HG03025 (cell line): ENCODE data around the gene FAM227A.
"Not testable (repeated sequence)": the region's sequence is repeated elsewhere in the genome, so short reads cannot be mapped to it uniquely, and the experiment has no call there.

Experiments
- ATAC-seq: cut with Tn5 transposase; IDR thresholded peaks from one replicate; pipeline ENCODE4 v1.9.1; 2021; ENCODE audit warnings: mild to moderate bottlenecking, moderate library complexity; ENCODE audit not compliant: unreplicated experiment, low FRiP score

Gene FAM227A

DNA sequence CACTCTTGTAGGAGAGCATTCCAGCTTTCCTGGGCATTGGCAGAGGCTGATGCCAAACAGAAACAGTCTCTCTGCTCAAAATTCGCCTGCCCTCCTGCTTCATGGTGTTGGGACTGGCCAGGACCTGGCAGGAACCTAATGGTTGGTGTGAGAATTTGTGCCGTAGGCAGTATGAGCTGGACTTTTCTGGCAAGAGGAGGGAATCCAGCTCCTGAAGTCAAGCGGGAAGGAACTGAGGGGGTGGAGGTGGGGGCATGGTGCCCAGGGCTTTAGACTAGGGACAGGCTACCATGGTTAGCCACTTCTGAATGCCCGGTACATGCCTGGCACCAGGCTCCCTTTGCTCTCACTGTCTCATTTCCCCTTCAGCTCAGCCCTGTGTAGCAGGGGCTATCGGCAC, 18.7 kb upstream of the FAM227A start:
- no peak for ATAC-seq

DNA sequence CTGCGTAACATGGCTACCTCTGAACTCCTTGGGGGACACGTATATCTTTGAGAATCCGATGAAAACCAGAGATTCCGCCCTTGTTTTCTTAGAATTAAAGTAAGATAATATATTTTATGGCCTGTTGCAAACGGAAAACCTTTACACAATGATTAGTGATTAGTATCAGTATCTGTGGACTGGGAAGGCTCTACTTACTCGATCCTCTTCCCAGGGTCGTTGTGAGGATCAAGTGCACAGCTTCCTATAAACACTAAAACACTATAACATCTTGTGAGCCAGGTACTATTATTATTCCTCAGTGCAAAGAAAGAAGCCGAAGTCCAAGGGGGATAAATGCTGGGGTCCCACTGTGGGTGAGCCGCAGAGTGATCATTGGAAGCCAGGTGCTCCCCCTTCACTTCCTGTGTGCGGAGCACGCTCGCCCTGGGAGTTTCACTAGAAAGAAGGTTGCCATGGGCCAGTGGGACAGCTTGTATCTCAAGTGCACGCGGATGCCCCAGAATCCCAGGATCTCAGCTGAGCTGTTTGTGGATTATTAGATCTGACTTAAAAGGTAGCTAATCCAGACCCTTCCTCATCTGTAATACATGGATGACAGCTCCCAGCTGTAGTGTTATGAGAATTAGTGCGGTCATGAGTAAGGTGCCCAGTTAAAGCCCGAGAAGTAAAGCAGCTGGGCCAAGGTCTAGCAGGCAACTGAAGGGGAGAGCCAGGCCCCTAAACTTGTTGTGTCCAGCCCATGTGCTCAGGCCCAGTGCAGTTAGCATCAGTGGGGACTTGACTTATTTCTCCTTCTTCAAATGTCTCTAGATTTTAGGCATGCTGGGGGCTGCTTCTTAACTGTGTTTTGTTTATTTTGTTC, 1.1 kb upstream of the FAM227A start:
- no peak for ATAC-seq

DNA sequence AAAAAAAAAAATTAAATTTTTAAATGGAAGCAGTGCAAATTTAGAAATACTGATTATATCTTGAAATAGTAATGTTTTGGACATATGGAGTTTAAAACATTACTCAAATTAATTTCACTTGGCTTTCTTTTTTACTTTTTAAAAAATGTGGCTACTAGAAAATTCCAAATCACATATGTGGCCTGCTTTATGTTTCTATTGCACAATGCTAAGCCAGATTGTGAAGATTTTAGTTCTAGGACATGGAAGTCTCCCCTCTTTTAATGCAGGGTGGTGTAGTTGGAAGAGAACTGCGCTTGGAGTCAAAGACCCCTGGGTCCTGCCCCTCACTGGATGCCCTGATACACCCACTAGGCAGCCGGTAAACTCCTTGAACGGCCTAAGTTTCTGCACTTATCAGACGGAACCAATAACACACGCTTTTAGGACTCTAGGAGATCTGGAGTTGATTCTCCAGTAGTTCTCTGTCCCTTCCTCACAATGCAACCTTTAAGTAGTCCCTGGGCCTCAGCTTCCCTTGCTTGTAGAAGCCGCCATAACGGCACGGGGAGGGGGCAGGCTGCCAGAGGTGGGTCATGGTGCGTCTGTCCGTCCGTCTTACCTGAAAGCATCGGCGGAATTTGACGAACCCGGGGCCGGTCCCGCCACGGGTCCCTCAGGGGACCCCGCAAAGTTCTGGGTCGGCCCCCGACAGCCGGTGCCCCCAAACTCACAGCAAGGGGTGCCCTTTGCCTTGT, 505 bp downstream of the FAM227A start:
- peak; percentile 18 for ATAC-seq

DNA sequence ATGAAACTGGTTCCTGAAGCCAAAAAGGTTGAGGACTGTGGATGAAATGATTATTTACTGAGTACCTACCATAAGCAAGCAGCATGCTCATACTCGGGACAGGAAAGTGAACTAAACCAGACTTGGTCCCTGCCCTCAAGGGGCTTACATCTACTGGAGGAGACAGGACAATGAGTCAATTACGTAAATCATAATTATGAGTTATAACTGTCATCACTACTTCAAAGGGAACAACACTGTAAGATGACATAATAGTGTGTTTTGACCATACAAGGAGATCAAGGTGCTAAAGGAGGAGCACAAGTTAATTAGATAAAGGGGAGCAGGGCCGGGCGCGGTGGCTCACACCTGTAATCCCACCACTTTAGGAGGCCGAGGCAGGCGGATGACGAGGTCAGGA, 2.5 kb downstream of the FAM227A start:
- ATAC-seq, result no peak

DNA sequence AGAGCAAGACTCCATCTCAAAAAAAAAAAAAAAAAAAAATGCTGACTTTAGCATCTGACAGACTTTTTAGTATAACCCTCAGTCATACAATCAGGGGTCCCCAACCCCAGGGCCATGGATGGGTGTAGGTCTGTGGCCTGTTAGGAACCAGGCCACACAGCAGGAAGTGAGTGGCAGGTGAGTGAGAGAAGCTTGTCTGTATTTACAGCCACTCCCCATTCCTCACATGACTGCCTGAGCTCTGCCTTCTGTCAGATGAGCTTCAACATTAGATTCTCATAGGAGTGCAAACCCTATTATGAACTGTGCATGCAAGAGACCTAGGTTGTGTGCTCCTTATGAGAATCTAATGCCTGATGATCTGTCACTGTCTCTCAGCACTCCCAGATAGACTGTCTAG, 3.3 kb downstream of the FAM227A start:
- no peak for ATAC-seq

DNA sequence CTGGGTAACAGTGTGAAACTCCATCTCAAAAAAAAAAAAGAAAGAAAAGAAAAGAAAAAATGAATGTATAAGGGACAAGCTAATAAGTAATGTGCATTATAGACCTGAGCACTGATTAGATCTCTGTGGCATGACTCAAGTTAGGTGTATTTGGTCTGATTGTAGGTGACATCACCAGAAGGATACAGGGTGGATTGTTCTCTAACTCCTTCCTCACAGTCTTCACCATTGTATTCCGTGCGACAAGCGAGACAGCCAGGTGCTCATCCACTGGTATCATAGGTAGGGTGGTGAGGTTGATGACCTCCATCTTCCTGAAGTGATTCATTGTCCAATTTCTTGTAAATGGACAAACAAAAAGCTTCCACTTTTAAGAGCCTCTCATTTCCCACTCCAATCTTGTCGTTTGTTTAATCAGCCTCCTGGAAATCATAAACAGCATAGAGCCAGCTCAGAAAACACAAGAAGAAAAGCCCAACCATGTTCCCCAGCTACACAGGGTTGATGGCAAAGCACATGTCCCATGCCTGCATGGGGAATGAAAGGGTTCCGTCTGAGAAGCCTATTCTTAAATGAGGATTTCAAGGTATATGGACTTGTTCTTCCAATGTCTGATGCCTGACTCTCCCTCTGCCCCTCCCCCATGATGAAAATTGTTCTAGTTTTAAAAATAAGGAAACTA, 6.2 kb downstream of the FAM227A start:
- no peak for ATAC-seq

DNA sequence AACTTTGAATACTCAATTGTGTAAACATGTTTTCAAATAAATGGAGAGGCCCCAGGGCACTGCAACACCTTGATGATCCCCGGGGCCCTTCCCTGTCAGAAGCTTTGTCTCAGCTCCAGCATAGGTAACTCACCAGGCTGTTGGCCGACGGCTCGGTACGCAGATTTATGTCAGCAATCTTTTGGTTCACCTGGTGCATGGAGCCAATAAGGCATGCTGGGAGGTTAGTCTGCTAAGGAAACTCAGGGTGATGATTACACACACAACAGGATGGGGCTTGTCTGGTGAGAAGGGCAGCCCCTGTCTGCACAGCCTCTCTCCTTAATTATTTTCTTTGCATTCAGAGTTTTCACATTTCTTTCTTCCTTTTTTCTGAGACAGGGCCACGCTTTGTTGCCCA, 10.8 kb downstream of the FAM227A start:
- no peak for ATAC-seq

DNA sequence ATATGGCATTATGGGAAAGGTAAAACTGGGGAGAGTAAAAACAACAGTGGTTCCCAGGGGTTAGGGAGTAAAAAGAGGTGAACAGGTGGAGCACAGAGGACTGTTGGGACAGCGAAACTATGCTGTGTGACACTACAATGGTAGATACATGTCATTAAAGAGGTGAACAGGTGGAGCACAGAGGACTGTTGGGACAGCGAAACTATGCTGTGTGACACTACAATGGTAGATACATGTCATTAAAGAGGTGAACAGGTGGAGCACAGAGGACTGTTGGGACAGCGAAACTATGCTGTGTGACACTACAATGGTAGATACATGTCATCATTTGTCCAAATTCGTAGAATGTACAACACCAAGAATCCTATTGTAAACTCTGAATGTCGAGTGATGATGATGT, 11.9 kb downstream of the FAM227A start:
- ATAC-seq, result not testable (repeated sequence)

DNA sequence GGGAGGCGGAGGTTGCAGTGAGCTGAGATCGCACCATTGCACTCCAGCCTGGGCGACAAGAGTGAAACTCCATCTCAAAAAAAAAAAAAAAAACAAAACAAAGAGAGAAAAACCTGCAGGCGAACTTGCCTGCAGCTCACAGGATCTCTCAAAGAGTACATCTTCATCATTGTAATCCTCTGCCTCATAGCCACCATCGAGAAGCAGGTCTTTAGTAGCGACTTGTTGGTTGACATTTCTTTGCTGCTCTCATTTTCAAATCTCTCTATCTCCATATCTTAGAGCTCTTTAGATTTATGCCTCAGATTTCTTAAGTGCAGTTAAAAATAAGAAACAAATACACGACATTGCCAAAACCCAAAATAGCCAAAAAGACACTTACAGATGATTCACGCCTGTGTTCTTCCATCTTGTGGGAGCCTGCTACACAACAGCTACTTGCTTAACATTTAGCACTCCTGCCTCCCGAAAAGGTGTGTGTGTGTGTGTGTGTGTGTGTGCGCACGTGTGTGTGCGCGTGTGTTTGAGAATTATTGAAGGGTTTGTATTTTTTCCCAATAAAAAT, 14.6 kb downstream of the FAM227A start:
- no peak for ATAC-seq

DNA sequence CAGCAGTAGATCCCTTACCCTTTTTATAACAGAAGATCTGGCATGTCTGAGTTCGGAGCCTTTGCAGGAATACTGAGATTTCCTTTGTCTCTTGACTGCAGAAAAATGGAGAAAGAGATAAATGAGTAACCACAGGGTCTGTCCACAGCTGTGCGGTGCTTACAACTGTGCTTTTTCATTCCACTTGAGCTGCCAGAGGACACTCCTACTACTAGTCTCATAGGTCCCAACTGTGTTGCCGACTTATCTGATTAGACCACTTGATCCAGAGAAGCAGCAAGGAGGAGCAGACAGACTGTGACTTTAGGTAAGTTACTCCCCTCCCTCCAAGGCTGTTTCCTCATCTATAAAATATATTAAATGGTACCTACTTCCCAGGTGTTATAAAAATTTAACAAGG, 17.5 kb downstream of the FAM227A start:
- no peak for ATAC-seq

DNA sequence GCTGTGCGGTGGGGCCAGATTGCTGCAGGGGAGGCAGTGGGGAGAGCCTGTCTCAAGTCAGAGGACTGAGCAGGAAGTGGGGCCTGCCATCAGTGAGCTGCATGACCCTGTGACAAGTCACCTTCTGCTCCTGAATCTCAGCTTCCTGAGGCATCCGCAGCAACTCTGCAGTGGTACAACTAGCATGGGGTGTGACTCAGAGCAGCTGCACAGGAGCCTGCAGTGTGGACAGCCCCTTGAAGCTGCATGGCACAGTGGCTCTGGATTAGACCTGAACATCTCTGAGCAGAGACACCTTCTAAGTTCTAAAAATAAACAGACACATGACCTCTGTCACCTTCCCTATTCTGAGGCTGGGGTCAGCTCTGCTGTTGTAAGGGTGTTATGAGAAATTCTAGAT, 18.0 kb downstream of the FAM227A start:
- ATAC-seq, result no peak

DNA sequence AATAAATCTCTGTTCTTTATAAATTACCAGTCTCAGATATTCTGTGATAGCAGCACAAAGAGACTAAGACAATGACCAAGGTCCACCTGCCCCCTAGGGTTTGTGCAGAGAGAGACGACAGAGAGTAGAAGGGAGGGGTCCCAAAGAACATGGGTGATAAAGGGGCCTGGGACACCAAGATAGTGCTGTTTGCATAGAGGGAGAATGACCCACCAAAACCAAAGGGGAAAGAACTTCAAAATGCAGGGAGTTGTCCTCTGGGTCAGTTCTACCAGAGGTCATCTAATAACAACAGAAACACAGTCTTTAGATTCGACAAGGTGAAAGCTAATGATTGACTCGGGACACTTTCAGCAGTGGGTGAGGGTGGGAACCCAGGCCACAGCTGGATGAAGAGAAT, 23.7 kb downstream of the FAM227A start:
- ATAC-seq, result no peak

DNA sequence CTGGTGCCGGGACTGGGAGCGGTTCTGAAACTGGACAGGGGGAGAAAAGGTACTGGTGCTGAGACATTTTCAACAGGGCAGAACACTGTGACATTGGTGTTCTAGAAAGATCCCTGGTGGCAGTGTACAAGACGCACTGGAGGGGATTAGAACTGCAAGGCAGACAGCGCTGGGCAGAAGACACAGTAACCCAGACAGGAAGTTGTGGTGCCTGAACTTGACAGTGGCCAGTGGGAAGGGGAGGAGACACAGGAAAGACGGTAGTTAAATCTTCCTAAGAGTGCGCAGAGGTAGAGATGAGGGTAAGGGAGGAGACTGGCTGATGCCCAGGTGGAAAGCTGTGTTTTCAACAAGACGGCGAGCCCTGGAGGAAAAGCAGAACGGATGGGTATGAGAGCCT, 24.5 kb downstream of the FAM227A start:
- no peak for ATAC-seq

DNA sequence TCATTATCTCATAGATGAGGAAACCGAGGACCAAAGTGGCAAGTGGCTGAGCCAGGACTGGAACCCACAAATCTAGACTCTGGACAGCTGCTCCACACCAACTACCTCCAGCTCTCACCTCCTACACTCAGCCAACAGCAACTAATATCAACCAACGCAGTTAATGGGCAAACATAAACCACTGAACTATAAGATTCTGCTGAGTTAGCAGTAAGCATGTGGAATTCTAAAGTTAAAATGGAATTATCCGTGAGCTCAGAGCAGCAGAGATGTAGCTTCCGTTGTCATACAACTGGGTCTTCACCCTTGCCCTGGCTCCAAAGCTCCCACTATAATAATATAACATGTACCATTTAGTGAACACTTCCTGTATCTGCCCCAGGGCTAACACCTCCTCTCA, 27.1 kb downstream of the FAM227A start:
- no peak for ATAC-seq

DNA sequence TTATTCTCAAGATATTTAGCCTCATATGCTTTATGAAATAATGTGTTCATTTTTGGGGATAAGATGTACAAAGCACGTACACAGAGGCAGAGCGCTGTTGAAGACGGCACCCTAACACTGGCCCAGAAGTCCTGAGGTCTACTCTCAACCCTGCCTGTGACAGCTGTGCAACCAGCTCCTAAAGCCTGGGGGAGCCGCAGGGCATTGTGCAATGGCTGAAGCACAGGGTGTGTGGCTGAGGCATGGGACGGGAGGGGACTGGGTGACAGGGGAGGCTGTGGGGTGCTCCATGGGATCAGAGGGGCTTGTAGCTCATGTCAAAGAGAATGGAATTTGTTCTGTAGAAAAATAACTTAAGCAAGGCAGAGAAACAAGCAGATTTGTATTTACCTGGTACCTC, 27.7 kb downstream of the FAM227A start:
- no peak for ATAC-seq

DNA sequence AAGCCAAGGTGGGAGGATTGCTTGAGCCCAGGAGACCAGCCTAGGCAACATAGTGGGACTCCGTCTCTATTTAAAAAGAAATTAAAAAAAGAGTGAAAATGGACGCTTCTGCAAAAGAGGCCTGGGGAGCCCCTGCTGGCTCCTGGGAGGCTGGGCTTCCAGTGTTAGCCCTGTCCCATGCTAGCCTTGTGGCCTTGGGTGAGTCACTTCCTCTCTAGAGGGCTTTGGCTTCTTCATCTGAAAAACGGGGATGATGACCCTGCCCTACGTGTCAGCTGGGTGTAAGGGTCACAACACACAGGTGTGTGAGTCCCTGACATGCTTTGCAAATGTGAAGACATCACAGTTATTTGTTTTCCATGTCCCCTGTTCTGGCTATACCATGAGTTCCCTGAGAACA, 32.8 kb downstream of the FAM227A start:
- no peak for ATAC-seq

DNA sequence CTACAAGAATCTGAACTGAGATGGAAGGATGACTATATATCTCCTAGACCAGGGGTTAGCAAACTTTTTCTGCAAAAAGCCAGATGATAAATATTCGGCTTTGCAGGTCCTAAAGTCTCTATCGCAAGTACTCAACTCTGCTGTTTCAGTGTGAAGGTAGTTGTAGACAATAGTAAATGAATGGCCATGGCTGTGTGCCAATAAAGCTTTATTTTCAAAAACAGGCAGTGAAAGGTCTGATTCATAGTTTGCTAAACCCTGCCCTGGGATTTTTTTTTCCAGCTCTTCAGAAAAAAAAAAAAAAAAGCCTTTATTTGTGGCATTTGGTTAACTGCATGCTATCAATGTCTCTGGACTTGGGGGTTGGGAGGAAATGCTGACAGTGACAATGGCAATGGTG, 37.5 kb downstream of the FAM227A start:
- ATAC-seq, result no peak

DNA sequence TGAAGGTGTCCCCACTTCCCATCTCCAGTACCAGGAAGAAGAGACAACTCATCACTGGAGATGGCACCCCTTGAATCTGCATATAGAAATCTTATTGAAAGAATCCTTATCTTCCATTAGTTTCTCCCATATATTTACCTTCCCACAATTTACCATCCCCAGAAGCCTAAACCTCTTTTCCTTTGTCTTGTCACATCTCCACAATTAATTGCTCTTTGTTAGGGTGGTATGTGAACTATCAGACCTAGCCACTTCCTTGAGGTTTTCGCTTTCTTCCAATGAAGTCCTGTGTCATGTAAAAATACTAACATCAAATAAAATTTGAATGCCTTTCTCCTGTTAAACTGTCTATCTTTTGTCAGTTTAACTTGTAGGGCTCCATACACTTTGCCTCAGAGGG, 37.9 kb downstream of the FAM227A start:
- no peak for ATAC-seq

DNA sequence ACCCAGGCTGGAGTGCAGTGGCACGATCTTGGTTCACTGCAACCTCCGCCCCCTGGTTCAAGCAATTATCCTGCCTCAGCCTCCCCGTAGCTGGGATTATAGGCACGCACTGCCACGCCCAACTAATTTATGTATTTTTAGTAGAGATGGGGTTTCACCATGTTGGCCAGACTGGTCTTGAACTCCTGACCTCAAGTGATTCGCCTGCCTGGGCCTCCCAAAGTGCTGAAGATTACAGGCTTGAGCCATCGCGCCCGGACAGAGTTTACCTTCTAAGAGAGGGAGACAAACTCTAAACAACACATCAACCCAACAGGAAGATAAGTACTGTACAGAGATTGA, 41.2 kb downstream of the FAM227A start:
- ATAC-seq, result not testable (repeated sequence)

DNA sequence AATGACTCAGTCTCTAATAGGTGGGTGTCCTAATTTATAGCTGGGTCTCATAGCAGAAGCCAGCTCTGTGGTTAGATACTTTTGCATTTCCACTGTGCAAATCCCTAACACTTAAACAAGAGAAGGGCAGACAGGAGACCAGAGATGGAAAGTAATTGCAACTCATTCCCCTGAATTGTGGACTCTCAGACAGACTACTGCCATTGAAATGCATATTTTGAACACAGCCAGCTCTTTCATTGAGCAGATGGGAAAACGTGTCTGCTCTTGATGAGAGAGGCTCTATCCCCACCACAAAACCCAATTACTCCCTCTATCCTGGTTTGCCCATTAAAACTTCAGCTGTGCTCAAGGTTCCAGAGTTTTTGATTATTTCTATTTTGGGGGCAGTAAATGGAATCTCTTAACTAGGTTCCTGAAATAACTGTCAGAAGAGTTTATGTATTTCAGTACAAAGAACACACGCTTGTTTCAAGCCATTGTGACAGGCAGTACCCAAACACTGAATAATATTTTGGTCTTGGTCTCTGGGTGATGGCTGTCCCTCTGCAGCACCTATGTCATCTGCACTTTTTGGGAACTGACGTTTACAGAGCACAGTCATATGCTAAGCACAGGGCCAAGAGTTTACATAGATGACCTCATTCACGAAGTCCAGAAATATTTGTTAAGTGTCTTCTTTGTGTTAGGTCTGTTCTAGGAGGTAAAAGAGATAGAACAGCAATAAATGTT, 41.7 kb downstream of the FAM227A start:
- ATAC-seq, result no peak

DNA sequence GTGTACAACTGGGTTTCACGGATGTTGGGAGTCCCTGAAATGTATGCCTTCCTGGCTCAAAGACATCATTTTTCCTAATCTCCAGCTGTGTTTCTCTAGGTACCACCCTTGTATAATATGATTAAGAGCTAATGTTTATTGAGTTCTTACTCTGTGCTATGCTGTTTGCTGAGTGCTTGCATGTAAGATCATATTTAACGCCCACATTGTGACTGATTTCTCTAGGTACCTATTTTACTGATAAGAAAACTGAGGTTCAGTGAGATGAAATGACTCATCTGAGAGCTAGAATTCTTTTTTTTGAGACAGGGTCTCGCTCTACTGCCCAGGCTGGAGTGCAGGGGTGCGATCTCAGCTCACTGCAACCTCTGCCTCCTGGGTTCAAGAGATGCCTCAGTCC, 42.6 kb downstream of the FAM227A start:
- no peak for ATAC-seq
